ENCODE data around the gene OTOF.

OTOF gene

DNA sequence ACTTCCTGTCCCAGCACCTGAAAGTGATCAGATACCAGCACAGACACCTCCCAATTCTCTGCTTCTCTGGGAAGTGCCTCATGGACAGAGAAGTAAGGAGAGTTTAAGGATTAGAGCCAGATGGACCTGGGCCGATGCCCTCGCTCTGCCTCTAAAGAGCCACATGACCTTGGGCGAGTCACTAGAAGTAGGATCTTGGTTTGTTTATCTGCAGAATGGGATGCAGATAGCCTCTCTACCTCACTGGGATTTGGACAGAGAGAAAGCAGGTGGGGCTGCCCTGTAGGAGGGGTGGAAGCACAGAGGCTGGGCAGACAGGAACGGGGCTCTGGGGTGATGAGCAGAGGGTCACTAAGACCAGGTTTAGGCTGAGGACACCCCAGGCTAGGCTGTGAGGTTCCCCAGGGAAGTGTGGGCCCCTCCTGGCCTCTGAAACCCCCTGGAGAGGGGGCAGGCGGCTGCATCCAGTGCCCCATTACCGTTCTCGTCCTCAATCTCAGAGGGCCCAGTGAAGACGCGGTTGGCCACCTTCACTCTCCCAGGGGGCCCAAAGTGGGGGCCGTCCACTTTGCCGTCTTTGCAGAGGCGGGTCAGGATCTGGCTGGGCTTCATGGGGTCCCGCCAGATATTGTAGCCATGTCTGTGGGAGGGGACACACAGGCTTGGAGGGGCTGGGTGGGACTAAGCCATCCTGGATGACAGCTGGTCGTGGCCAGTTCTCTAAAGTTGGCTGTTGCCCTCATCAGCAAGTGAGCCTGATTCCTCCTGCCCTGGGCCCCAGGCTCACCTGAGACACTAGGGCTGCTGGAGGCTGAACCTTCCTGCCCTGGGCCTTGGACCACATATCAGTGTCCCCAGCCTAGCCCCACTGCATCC lies 13.3 kb downstream of the OTOF start:
- DNase-seq = no peak

GRCh38 chr2:26463244-26464192 lies 14.4 kb downstream of the OTOF start:
- DNase-seq = no peak

DNA sequence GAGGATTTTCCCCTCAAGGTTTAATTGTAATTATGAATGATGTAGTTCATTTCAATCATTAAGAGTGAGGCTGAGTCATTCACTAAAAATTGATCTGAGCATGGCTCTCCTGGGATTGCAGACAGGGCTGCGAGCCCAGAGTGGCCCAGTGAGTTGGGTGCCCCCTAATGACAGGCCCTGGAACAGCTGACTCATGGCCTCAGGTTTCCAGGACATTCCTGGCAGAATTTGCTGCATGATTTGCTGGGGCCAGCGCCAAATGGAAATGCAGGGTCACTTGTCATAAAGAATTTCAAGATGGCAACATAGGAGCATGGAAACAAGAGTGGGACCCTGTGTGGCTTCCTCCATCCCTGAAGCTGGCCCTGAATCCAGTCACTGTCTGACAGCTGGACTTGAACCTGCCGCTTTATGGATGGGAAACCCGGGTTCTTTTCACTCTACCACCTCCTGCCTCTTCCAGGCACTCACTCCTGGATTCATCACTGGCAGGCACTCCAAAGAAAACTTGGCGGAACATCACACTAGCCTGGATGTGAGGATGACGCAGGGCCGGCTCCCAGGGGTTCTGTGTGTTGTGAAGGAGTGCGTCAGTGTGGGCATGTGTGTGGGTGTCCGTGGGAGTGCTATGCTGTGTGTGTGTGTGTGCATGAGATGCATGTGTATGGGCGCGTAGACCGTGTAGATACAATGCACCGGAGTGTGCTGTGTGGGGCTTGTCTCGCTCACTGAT lies 15.2 kb downstream of the OTOF start:
- peak; percentile 21 for DNase-seq

DNA sequence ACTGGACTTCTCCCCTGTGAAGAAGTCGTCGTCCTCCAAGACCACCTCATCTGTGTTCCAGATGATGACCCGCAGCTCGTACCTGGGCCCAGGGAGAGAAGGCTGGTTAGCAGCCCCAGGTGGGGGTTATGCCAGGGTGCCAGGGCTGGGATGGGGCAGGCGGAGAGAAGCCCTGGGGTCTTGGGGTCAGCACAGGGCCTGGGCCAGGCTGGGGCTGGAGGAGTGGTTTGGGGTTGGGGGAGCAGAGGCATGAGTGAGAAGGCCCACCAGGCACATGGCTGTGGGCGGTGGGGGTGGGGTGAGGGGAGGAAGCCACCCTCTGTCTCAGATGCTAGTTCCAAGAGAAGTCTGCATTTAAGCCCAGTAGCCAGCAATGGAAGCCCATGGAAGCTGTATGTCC lies 15.8 kb downstream of the OTOF start:
- no peak for DNase-seq

DNA sequence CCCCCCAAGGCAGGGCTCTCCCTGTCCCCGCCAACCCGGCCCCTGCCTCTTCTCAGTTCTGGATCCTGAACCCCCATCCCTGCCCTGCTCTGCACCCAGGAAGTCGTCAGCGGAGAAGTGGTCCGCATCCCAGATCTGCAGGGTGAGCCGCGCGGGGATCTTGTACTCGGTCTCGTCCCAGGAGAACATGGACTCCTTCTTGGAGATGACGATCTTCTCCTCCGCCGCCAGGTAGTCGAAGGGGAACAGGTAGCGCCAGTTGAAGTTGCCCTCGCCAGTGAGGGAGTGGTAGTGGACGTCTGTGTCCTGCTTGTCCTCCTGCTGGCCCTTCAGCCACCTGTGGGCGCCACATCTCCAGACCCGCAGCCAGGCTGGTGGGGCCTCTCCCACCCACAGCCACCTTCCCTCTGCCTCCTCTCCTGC lies 16.3 kb downstream of the OTOF start:
- DNase-seq = no peak

DNA sequence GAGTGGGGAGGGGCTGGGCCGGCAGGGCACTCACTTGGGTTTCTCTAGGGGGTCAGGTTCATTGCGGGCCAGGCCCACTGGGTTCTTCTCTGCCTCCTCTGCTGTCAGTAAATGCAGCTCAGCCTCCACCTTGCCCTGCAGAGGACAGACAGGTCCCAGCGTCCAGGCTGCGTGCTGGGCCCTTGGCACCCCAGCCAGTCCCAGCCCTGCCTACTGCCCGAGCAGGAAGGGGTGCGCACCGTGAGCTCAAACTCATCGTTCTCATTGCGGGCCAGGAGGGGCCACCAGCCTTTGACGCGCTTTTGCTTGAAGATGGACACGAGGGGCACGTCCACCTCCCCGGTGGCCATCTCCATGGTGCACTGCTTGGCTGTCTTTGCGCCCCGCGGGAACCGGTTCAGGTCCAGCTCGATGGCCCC lies 17.3 kb downstream of the OTOF start:
- no peak for DNase-seq

DNA sequence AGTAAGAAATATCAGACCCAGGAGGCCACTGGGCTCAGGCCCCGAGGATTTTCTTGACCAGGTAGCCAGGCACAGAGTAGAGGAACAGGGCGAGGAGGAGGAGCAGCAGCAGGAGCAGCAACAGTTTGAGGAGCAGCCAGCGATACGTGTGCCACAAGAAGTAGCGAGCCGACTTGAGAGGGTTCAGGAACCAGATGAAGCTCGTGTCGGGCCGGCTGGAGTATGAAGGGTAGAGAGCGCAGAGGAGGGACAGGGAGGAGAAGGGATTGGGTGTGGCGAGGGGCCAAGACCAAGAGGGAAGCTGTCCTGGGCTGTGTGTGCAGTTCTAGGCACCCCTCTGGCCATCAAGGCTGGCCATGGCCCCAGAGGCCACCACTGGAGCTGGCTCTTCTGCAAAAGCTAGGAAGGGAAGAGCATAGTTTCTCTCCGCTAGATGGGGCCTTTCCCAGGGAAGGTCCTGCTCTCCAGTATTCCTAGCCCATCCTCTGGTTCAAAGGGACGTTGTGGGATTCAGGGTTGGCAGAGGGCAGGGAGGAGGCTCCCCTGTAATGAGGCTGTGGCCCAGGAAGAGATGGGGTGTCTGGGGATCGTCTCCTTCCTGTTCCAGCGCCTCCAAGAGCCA lies 17.8 kb downstream of the OTOF start:
- no peak for DNase-seq

- DNase-seq = no peak
Observed at GRCh38 chr2:26458365-26459042, 19.4 kb downstream of the OTOF start.

DNA sequence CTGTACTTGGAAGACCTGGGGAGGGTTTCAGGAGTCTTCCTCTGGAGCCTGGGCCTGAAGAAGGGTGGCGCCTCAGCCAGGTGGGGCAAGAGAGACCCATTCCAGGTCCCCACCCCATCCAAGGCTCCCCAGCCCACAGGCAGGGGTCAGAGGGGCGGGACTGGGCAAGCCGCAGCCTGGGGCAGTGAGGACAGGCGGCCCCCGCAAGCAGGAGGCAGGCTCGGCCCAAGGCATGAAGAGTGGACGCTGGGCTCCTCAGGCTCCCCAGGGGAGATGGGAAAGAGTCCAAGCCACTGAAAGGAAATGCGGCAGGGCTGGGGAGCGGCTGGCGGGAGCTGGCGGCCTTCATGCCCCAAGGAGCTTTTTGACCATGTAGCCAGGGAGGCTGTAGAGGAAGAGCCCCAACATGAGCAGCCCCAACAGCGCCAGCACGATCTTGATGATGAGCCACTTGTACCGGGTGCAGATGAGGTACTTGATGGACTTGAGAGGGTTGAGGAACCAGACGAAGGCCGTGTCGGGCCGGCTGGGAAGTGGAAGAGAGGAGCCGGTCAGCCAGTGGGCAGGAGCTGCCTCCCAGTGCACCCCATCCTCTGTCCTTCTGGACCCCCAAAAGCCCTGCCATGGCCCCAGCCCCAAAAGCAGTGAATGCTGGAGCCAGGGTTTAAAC lies 20.1 kb downstream of the OTOF start:
- DNase-seq = no peak

GRCh38 chr2:26457251-26457666 lies 20.7 kb downstream of the OTOF start:
- DNase-seq = no peak

- no peak for DNase-seq
Observed at GRCh38 chr2:26456440-26457250, 21.3 kb downstream of the OTOF start.

DNA sequence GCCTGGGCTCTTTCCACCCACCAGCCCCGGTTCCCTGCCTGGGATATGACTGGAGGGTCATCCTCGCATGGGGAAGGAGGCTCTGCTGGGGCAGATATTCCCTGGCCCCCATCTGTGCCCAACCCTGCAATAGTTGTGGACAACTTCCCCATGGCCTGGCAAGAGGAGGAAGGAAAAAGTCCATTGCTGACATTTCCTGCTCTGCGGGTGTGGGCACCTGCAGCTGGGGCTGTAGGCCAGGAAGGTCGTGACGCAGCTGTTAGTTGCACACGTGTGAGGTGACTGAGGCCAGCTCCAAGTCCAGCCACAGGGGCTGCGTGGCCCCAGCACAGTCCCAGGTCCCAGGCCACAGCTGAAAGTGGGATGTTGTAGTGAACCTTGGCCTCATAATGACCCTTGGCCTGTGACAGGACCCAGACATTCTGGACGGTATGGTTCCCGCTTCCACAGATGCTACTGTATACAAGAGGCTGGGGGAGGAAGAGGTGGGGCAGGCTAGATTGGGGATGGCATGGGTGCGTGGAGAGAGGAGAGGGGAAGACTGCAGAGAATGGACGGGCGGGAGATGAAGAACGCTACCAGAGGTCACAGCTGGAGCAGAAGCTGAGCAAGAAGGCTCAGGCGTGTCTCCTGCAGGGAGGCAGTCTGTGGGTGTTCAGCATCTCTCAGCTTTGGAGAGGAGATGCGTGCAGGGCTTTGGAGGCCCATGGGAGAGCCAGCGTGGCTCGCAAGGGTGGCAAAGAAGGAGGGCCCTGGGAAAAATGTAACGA lies 22.1 kb downstream of the OTOF start:
- peak; percentile 14 for DNase-seq

DNA sequence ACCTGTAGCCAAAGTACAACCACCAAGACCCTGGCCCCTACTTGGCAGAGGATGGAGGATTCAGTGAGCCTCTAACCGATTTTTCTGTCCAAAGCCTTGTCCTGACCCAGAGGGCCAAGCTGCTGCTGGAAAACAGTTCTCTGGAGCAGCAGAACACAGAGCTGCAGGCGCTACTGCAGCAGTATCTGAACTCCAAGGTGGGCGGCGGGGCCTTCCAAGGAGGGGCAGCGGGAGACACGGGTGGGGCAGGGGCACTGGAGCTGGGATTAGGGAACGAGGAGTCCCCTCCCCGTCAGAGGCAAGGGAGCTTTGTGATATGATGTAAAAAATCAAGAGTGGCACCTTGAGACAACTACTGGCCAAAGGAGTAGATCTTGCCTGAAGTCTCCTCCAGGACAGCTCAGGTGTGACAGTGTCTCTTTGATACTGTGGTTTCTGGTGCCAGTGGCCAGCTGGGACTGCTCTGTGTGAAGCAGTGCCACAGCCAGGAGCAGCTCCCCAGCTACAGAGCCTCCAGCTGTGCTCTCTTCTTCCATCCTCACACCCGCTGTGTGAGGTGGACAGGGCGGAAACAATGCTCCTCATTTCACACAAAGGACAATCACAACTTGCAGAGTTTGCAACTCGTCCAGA lies 22.8 kb downstream of the OTOF start:
- no peak for DNase-seq

GRCh38 chr2:26454561-26455001 lies 23.3 kb downstream of the OTOF start:
- no peak for DNase-seq

GRCh38 chr2:26453421-26454329 lies 24.2 kb downstream of the OTOF start:
- no peak for DNase-seq

- DNase-seq = no peak
Observed at GRCh38 chr2:26451700-26452099, 26.2 kb downstream of the OTOF start.

- no peak for DNase-seq
Observed at GRCh38 chr2:26450031-26450635, 27.8 kb downstream of the OTOF start.
